ENCODE measurements around the gene ZFX.

Gene ZFX

GRCh38 chrX:24208496-24209240 lies 59.1 kb downstream of the ZFX start:
- no peak overlapping the region for H3K4me3 ChIP-seq (ENCODE audit: low read length)
- no peak for DNase-seq (ENCODE audit: low read depth)
- no peak for TF ChIP-seq CTCF (conservative IDR thresholded peaks at IDR 0.05; ENCODE audit: low read depth, low read length)

GRCh38 chrX:24210190-24210589 lies 60.7 kb downstream of the ZFX start:
- no peak overlapping the region for H3K4me3 ChIP-seq (ENCODE audit: low read length)
- no peak for TF ChIP-seq CTCF (conservative IDR thresholded peaks at IDR 0.05; ENCODE audit: low read depth, low read length)
- DNase-seq (ENCODE audit: low read depth), result no peak

- DNase-seq (ENCODE audit: low read depth), result no peak
- TF ChIP-seq CTCF (conservative IDR thresholded peaks at IDR 0.05; ENCODE audit: low read depth, low read length), result no peak
- no peak overlapping the region for H3K4me3 ChIP-seq (ENCODE audit: low read length)
Measured at GRCh38 chrX:24214568-24214967, 65.0 kb downstream of the ZFX start.

- no peak for DNase-seq (ENCODE audit: low read depth)
- TF ChIP-seq CTCF (conservative IDR thresholded peaks at IDR 0.05; ENCODE audit: low read depth, low read length), result no peak
- H3K4me3 ChIP-seq (ENCODE audit: low read length), result no peak overlapping the region
Measured at GRCh38 chrX:24215272-24215671, 65.7 kb downstream of the ZFX start.

- no peak for TF ChIP-seq CTCF (conservative IDR thresholded peaks at IDR 0.05; ENCODE audit: low read depth, low read length)
- no peak for DNase-seq (ENCODE audit: low read depth)
- no peak overlapping the region for H3K4me3 ChIP-seq (ENCODE audit: low read length)
Measured at GRCh38 chrX:24216037-24216436, 66.5 kb downstream of the ZFX start.

GRCh38 chrX:24216827-24217226 lies 67.3 kb downstream of the ZFX start:
- H3K4me3 ChIP-seq (ENCODE audit: low read length), result no peak overlapping the region
- TF ChIP-seq CTCF (conservative IDR thresholded peaks at IDR 0.05; ENCODE audit: low read depth, low read length), result no peak
- DNase-seq (ENCODE audit: low read depth), result no peak

GRCh38 chrX:24219320-24219719 lies 69.8 kb downstream of the ZFX start:
- no peak for TF ChIP-seq CTCF (conservative IDR thresholded peaks at IDR 0.05; ENCODE audit: low read depth, low read length)
- H3K4me3 ChIP-seq (ENCODE audit: low read length), result no peak overlapping the region
- no peak for DNase-seq (ENCODE audit: low read depth)

Data from retinal pigment epithelial cell (primary cell).